ENCODE data around the gene ITFG1.

Gene ITFG1

GRCh38 chr16:47374629-47375028 lies 86.2 kb downstream of the ITFG1 start:
- no peak for TF ChIP-seq CREB5 (CRISPR knock-in tag; IDR thresholded peaks at IDR 0.05; ENCODE audit: low read depth)
- no peak for TF ChIP-seq PPARA (CRISPR knock-in tag; IDR thresholded peaks at IDR 0.05; ENCODE audit: borderline replicate concordance)
- no peak for TF ChIP-seq TSHZ2 (CRISPR knock-in tag; IDR thresholded peaks at IDR 0.05)
- no peak for TF ChIP-seq ARNTL (CRISPR knock-in tag; IDR thresholded peaks at IDR 0.05; ENCODE audit: borderline replicate concordance, low read depth)
- TF ChIP-seq TOX (CRISPR knock-in tag; IDR thresholded peaks at IDR 0.05; ENCODE audit: borderline replicate concordance), result no peak
- no peak for TF ChIP-seq RARB (CRISPR knock-in tag; IDR thresholded peaks at IDR 0.05)
- no peak for TF ChIP-seq ZFP30 (CRISPR knock-in tag; IDR thresholded peaks at IDR 0.05)
- no peak for TF ChIP-seq ZNF565 (CRISPR knock-in tag; conservative IDR thresholded peaks at IDR 0.05; ENCODE audit: low read depth)
- no peak for TF ChIP-seq ZC3H10 (CRISPR knock-in tag; IDR thresholded peaks at IDR 0.05)
- no peak for TF ChIP-seq ZNF8 (CRISPR knock-in tag; IDR thresholded peaks at IDR 0.05)
- TF ChIP-seq ESRRG (CRISPR knock-in tag; IDR thresholded peaks at IDR 0.05), result no peak
- no peak for TF ChIP-seq ZNF70 (CRISPR knock-in tag; IDR thresholded peaks at IDR 0.05)
- no peak for TF ChIP-seq OSR1 (CRISPR knock-in tag; IDR thresholded peaks at IDR 0.05)
- TF ChIP-seq SNAI2 (CRISPR knock-in tag; IDR thresholded peaks at IDR 0.05), result no peak
- TF ChIP-seq POU6F1 (CRISPR knock-in tag; IDR thresholded peaks at IDR 0.05; ENCODE audit: borderline replicate concordance, low read depth), result no peak
- no peak for ATAC-seq

- ATAC-seq, result no peak
- TF ChIP-seq GLIS3 (CRISPR knock-in tag; IDR thresholded peaks at IDR 0.05) (no peak), OSR1 (CRISPR knock-in tag; IDR thresholded peaks at IDR 0.05) (no peak), ISL1 (CRISPR knock-in tag; IDR thresholded peaks at IDR 0.05) (no peak), ZFP30 (CRISPR knock-in tag; IDR thresholded peaks at IDR 0.05) (no peak), PATZ1 (CRISPR knock-in tag; IDR thresholded peaks at IDR 0.05; ENCODE audit: borderline replicate concordance) (no peak)
These were observed 89.4 kb downstream of the ITFG1 start for GRCh38 chr16:47371271-47372014.

GRCh38 chr16:47370536-47370935 lies 90.3 kb downstream of the ITFG1 start:
- no peak for ATAC-seq

More at GRCh38 chr16:47370536-47370935, 90.3 kb downstream of the ITFG1 start:
- TF ChIP-seq ARNTL (CRISPR knock-in tag; IDR thresholded peaks at IDR 0.05; ENCODE audit: borderline replicate concordance, low read depth), result no peak
- TF ChIP-seq ZFP30 (CRISPR knock-in tag; IDR thresholded peaks at IDR 0.05), result no peak
- TF ChIP-seq ZNF8 (CRISPR knock-in tag; IDR thresholded peaks at IDR 0.05), result no peak
- no peak for TF ChIP-seq CSDC2 (CRISPR knock-in tag; IDR thresholded peaks at IDR 0.05)
- TF ChIP-seq SNAI2 (CRISPR knock-in tag; IDR thresholded peaks at IDR 0.05), result no peak
- TF ChIP-seq GLIS3 (CRISPR knock-in tag; IDR thresholded peaks at IDR 0.05), result no peak
- no peak for TF ChIP-seq ZNF70 (CRISPR knock-in tag; IDR thresholded peaks at IDR 0.05)
- no peak for TF ChIP-seq PATZ1 (CRISPR knock-in tag; IDR thresholded peaks at IDR 0.05; ENCODE audit: borderline replicate concordance)
- TF ChIP-seq TOX (CRISPR knock-in tag; IDR thresholded peaks at IDR 0.05; ENCODE audit: borderline replicate concordance), result no peak
- TF ChIP-seq PPARA (CRISPR knock-in tag; IDR thresholded peaks at IDR 0.05; ENCODE audit: borderline replicate concordance), result no peak
